Tongue (tissue), 2 donors: ENCODE data around the gene HS3ST5. TPM values are rescaled to one million over a fixed set of nuclear protein-coding genes. Genes with fewer than 3 reads are reported as not detected.

Experiments used
- DNase-seq: peaks from one replicate; pipeline ENCODE4 v3.0.0-alpha.2; 2015
- total RNA-seq: library from RNA; depleted of rRNA; stranded (reverse); fragments of >200 nt; gene quantifications from one replicate; pipeline ENCODE4 v1.2.3, GENCODE V29; 2014

HS3ST5 gene, protein sequence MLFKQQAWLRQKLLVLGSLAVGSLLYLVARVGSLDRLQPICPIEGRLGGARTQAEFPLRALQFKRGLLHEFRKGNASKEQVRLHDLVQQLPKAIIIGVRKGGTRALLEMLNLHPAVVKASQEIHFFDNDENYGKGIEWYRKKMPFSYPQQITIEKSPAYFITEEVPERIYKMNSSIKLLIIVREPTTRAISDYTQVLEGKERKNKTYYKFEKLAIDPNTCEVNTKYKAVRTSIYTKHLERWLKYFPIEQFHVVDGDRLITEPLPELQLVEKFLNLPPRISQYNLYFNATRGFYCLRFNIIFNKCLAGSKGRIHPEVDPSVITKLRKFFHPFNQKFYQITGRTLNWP
- total RNA-seq = 0.21 TPM

DNA sequence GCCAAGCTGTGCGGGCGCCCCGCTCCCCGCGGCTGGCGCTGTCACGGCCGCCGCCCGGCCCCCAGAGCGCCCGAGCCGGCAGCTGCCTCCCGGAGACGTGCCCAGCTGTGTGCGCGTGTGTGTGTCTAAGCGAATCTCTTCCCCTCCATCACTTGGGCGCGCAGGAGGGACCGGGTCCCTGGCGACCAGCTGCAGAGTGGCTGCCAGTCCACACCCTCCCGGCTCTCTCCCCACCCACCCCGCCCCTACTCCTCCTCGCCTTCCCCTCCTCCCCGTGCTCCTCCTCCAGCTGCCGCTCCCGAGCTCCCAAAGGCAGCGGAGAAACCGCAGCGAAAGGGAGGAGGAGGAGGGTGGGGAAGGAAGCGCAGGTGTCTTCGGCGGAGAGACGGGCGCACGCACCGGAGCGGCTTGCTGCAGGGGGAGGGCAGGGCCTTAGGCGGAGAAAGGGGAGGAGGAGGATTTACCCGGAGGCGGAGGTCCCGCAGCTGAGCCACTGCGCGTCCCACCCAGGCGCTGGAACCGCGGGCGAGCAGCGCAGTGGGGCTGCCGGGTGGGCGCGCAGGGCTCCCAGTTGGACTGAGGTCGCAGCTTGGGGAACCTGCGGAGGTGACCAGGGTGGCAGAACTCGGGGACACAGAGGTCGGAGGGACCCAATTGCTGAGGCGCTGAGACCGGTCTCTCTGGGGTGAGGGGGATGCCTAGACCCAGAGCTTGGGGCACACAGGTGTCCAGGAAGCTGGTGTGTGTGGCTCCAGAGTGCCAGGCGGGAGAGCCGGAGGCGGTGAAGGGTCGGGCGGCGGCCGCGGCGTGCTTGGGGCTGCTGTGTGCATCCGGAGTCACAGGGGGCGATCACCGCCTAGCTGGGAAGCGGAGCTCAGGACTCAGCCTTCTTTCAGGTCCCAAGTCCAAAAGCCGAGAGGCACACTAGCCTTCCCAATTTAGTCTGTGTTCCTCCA, at the start of gene HS3ST5:
TSS of gene HS3ST5 (minus strand) at position 198 of the 956 bp plus-strand sequence. CDS start 280,178 bp downstream, outside the sequence.
- peak; percentile 70 for DNase-seq

DNA sequence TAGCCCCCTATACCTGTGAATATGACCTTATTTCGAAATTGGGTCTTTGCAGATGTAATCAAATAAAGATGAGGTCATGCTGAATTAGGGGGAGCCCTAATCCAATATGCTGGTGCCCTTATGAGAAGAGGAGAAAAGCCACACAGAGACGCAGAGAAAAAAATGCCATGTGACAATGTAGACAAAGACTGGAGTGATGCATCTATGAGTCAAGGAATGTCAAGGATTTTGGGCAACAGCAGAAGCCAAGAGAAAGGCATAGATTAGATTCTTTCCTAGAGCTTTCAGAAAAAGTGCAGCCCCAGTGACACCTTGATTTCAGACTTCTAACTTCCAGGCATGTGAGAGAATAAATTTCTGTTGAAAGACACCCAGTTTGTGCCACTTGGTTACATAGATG, 47.4 kb upstream of the HS3ST5 start:
- no peak for DNase-seq

DNA sequence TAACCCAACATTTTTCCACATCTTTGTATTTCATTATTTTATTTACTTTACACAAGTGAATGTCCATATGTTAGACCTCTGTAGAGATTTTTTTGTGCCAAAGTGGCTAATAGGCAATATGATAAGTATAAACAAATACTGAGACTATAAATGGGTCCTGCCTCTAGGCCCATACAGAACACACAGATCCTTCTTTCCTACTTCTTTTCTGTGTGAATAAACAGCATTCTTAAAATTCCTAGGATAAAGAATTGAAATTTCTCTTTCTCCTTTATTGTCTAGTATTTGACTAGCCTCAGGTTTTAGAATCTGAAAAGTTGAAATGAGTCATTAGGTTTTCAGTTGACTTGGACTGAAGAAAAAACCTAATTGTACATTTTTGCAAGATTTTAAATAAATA, 46.3 kb upstream of the HS3ST5 start:
- no peak for DNase-seq

DNA sequence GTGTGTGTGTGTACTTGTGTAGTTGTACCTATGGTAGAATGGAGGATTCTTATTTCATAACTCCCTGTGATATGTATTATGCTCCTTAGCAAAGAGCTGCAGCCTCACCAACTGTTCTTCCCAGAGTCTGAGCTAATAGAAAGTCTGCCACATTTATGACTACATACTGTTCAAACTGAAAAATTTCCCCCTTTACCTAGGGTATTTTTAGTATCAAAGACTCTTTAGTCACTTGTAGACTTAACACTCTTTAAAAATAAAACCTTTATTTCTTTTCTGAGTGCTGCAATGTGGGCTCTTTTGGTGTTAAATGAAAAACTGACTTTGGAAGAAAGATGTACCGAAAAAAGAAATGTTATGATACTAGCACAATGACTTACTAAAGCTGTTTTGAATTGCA, 39.6 kb upstream of the HS3ST5 start:
- no peak for DNase-seq

DNA sequence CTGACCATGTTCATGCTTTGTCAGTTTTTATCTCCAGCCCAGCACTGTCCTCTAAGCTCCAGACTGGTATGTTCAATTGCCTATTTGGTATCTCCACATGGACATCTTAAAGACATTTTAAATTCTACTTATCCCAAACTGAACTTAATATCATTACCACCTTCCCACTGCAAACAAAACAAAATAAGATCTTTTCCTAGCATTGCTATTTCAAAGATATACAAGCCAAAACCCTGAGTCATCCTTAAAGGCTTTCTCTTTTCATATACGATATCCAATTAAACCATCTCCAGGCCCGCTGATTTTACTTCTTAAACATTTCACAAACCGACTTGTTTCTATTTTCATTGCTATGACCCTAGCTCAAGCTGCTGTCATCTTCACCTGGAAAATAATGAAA, 35.1 kb upstream of the HS3ST5 start:
- DNase-seq = no peak

DNA sequence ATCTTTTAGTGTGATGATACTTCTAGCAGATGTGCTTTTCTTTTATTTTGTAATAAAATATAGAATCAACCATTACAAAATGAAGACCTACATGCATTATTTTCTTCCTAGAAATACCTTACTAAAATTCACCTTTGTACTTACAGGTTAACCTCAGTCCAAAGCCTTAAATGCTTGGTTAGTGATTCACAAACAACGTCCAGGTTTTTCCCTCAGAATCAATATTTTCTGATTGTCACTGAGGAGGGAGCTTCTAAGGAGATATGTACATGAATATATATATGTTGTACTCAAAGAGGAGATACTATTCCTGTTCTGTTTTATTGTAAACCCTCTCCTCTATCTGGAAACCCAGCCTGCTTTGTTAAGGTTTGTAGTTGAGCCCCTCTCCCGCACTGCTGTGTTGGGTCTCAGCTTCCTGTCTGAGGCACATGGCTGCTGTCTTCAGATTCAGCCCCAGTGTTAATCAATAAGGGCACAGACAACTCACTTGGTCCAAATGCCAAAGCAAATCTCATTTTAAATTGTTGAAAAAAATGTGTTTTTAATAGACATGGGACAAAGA, 33.9 kb upstream of the HS3ST5 start:
- no peak for DNase-seq

DNA sequence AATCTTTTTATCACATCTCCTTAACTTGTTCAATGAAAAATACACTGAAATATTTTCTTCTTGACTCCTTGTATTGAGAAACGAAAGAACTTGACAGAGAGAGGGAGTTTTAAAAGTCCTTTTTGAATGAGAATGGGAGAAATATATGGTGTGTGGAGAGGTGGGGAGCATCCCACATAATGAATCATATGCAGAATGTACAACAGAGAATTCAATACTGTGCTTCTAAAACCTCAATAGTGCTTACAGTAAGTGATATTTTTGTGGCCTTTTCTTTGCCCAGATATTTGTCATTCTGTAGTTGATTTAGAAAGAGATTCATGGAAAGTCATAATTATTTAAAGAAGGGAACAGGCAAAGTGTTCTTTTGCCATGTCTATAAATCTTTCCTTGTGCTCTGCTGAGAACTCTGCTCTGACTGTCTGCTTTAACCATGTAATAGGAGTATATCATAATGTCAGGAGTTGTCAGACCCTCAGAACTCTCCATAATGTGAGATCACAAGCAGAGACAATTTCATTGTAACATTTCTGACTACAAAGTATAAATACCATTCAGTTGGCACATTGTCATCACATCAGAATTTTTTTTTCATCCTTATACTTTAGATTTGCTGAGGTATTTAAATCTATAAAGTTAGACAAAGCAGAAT, 32.8 kb upstream of the HS3ST5 start:
- no peak for DNase-seq

DNA sequence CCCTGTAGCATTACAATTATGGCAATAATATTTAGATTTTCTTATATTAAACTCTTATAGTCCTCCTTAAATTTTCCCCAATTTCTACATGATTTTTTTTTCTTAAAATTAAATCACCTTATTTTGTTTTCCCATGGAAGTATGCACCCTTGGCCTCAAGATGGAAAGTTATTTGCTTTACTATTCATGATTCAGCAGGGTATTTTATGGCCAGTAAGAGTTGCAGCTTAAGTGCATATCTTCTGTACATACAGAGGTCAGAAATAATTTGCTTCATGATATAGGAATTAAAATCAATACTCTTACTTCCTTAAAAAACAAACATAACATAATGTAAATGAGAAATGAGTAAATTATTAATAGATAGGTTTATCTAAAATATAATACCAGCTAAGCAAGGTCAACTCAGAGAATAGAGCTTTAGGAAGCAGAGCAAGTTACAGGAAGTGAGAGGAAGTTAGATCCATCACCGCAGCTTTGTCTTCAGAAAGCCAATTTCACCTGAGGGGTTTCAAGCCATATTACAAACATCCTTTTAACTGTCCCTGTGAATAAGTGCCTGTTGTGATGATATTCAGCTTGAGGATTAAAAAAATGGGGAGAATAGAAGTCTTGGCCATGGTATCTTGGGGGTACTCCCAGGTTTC, 24.6 kb upstream of the HS3ST5 start:
- no peak for DNase-seq

DNA sequence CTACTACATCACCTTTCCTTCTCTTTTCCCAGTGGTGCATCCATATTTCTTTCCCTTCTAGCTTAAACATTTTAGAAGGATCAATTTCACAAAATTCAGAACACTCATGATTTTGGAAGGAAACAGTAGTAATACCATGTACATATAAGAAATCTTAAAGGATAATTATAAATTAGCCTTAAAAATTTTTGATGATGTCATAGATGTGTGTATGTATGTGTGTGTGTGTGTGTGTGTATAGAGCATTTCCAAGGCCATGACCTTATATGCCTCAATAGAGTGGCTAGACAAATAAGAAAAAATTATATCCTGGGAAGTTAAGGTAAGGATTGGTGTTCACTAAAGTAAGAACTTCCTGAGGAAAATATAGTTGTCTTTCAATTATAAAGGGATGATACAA, 24.1 kb upstream of the HS3ST5 start:
- DNase-seq = no peak

DNA sequence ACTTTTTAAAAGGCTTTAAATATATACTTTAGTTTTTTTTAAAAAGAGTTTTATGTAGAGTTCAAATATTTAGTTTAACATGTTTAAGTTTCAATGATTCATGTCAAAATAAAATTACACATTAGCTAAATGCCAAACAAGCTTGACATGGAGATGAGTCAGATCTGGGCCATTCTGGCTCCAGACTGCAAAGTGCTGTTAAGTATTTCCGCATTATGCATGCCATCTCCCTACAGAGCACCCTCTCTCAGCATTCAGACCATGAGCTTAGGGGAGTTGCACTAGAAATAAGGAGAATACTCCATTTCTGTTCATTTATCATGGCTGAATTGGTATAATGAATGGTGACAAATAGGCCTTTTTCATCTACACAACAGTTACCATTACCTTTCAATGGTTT, 21.5 kb upstream of the HS3ST5 start:
- peak; percentile 18 for DNase-seq

DNA sequence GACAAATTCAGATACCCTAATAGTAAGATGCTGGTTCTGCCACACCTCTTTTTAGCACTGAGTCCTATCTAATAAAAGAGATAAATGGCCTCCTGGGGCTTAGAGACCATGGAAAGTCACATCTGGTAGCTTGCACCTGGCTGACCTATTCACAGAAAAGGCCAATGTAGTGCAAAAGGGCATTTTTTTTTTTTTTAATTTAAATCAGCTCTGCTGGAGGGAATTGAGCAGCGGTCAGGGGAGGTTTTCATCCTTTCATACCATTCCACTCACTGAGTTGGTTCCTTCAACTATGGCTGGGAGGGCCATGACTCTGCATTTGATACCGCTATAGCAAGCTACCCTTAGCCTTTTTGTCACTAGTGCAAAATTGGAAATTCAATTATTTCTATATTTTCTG, 20.1 kb upstream of the HS3ST5 start:
- DNase-seq = no peak

DNA sequence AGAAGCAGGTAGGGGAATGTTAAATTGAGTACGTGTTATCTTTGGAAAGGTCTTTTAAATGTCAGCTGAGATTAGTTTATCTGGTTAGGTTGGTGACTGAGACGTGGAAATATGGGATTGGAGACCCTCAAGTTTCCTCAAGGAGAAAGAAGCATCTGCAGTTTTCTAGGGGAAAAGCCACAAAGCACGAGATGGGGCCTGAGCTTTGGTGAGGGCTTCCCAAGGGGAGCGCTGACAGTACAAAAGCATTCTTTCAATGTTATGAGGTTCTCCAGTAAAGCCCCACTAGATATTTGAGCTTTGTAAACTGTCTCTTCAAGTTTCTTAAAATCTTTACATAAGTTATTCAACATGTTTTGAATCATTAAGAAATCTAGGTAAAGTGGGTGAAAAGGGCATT, 19.6 kb upstream of the HS3ST5 start:
- DNase-seq = no peak

DNA sequence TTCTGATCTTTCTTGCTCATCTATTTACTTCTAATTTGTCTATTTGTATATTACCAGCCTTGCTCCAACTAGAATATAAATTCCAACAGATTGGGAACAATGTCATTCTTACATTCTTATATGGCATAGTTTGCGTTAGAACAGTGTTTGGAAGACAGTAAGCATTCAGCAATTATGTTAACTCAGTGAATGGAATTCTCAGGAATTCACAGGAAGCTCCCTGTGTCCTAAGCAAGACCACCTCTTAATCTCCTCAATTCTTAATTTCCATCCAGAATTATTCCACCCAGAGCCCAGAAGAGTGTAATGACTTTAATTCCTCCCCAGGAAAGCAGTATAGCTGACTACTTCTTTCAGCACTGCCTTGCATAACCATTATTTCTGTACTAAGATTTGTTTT, 18.2 kb upstream of the HS3ST5 start:
- no peak for DNase-seq

DNA sequence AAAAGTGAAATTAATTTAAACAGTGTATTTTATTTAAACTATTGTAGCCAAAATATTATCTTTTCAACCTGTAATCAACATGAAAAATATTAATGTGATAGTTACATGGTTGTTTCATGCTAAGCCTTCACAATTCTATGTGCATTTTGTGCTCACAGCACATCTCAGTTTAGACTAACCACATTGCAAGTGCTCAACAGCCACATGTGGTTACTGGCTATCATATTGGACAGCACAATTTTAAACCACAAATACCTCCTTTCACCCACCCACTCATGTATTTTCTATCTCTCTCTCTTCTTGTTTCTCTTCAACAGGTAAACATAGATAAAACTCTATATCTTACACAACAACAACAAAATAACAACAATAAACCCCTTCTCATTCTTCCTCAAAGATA, 12.5 kb upstream of the HS3ST5 start:
- no peak for DNase-seq

DNA sequence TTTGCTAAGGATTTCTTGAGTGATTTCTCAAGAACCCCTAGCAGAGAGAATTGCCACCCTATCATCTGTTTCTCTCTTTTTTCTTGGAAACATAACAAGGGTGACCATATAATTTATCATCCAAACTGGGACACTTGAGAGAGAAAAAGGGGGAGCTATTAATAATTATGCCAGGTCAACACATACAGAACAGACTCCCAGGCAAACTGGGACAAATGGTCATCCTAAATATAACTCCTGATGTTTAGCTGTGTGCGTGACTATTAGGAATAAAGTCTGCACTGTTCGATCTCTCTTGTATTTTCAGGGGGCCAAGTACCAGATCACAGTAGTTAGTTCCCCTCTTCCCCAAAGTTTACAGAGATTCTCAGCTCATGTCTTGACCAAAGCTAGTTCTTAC, 11.7 kb upstream of the HS3ST5 start:
- no peak for DNase-seq

DNA sequence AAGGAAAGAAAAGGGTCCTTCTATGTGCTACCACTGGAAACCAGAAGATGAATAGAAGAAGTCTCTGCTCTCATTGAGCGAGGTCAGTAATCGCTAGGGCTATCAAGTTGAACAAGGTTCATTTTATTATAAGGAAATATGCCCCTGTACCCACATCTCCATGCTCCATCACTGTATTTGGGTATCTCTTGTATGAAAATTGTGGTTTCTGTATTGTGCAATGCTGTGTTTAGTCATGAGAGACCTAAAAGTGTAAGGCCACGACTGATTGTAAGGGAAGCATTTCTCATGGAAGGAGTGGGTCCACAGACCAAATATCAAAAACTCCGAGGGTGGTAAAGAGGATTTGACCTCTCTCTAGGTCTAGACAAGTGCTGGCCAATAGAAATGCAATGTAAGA, 3.6 kb upstream of the HS3ST5 start:
- no peak for DNase-seq

DNA sequence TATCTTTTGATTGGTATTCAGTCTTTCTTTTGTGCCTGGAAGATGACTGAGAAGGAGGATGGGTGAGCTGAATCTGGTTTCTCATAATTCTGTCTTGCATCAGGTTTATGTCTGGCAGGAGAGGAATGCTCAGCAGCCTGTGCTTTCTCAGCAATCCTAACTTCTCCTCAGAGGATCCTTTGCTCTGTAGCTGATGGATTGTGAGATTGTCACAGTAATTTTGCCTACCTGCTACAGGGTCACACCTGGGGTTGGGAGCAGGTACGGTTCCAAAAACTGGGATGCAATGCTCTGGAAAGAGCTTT, 2.1 kb upstream of the HS3ST5 start:
- no peak for DNase-seq

DNA sequence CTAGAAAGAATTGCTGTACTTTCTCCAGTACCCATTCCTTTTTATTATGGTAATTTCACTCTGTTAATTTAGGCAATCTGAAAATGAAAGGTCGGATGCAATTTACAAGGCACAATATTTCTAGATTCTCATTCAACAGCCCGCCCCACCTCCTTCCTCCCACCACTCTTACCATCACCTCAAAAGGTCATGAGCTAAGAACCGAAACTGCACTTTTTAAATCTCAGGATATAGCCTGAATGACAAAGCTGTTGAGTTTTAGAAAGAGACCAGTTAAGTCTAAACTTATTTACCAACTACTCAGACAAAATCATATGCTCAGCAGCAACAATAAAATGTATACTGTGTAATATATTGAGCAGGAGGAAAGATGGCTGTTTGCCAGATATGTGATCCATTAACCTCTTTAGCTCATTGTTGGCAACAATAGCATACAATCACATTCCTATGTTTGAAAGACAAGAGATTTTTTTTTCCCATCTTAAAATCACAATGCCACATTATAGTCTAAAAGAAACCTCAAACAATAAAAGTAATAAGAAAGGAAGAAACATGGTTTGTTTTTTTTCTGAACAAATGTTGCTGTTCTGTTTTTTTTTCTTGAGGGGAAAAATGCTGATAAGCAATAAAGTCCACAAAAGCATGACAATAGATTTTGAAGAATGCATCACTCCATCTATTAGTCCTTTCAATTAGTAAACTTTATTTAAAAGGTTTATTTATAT, 1.6 kb upstream of the HS3ST5 start:
- DNase-seq = no peak

DNA sequence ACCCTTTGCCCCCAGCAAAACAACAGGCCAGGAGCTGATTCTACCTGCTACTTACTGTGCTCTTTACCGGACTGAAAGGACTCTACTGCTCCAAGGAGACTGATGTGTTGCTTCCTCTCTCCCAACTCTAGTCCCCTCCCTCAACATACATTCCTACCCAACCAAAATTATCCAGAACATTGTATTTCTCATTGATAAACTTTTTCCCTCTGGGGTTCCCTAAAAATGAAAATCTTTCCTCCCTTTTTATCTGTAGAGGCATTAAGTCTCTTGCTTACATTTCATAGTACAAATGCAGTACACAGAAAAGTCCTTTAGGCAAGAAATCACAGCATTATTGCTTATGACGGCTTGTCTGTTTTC, 940 bp upstream of the HS3ST5 start:
- no peak for DNase-seq

DNA sequence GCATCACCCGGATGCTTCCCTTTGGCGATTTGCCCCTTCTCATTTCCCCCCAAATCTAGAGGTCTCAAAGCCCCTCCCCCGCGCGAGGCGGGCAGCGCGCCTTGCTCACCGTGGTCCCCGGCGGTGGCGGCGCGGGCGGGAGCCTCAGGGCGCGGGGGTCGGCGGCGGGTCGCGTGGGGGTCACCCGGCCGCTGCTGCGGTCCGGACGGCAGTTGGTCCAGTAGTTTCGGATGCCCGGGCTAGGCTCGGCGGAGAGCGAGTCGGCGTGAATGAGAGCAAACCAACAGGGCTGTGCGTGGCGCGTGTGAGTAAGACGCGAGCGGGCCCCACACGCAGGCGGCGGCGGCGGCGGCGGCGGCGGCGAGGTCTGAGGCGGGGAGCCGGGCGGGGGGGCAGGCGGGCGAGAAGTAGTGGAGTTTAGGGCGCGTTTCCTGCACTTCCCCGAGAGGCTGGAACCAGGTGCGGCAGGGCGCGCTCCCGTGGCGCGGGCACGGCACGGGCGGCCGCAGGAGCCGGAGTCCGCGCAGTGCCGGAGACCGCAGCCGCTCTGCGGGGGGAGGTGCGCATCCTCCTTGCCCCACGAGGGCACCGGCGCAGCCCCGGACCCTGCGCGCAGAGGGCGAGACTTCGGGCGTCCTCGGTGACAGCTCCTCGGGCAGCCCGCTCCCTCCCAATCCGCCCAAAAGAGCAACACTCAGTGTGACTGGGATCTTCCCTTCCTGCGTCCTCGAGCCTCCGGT, 567 bp downstream of the HS3ST5 start:
- peak; percentile 29 for DNase-seq

DNA sequence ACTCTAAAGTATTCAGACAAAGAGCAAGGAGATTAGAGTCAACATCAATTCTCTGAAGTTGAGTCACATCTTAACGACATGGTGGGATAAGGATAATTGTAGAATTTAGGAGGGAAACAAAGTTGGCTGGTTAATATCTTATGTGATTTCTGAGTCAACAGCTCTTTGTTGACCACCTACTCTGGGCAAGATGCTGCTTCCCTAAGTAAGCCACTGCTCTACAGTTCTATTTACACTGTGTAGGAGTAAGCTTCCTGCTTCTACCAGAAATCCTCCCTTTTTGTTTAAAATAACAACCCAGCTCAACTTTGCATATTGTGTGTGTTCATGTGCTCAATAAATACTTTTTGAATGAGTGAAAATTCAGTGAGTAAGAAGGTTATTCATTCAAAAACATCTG, 3.1 kb downstream of the HS3ST5 start:
- no peak for DNase-seq
